HEK293 (cell line): ENCODE measurements around the gene BDKRB1.

ENCODE experiments used
- CTCF ChIA-PET: fragments of 350-600 bp; formaldehyde crosslinking; extraction: SDS; loops from one replicate; lab custom pipeline; 2021; ENCODE audit warnings: antibody characterized with exemption; lab: Yijun Ruan, JAX
- POLR2A ChIA-PET: fragments of 300-600 bp; formaldehyde crosslinking; extraction: SDS; loops from one replicate; lab custom pipeline; 2020; ENCODE audit warnings: antibody characterized with exemption, inconsistent platforms; lab: Yijun Ruan, JAX
- H3K27ac ChIP-seq: fragments of 200-500 bp; sonication (Bioruptor generic); 2 replicates; pipeline ENCODE4 v1.5.1; 2014; ENCODE audit warnings: low read depth, low read length, control low read depth, inconsistent platforms; ENCODE audit errors: extremely low read depth
- H3K36me3 ChIP-seq, 2 experiments: fragments of 200-500 bp in 1 of 2; sonication (Bioruptor generic) in 1 of 2; 1 replicate in 1 of 2; 2 replicates in 1 of 2; pipeline ENCODE4 v1.5.1; 2014 to 2017; ENCODE audit warnings: inconsistent platforms in 2 of 2, low read length in 2 of 2; ENCODE audit not compliant: control insufficient read depth in 2 of 2, insufficient read depth in 1 of 2
- H3K4me1 ChIP-seq: fragments of 200-500 bp; sonication (Bioruptor generic); 2 replicates; pipeline ENCODE4 v1.5.1; 2014; ENCODE audit warnings: mild to moderate bottlenecking, low read length, inconsistent platforms; ENCODE audit not compliant: control insufficient read depth, insufficient read depth
- H3K4me3 ChIP-seq: 2 replicates; pipeline ENCODE4 v1.5.1; 2011; ENCODE audit warnings: low read depth, mild to moderate bottlenecking, control low read depth, low read length, moderate library complexity
- H3K9me3 ChIP-seq: fragments of 200-500 bp; sonication (Bioruptor generic); 2 replicates; pipeline ENCODE4 v1.5.1; 2014; ENCODE audit warnings: low read depth, low read length, inconsistent platforms; ENCODE audit not compliant: control insufficient read depth, insufficient read depth
- FEZF1 ChIP-seq: fragments of 450-650 bp; formaldehyde crosslinking; IDR thresholded peaks from 2 replicates; pipeline ENCODE4 v1.5.1; 2016; ENCODE audit warnings: missing biosample characterization, missing genetic modification characterization
- IKZF3 ChIP-seq: fragments of 450-650 bp; IDR thresholded peaks from 2 replicates; pipeline ENCODE4 v1.5.0; 2018; ENCODE audit warnings: missing biosample characterization, mild to moderate bottlenecking, missing genetic modification characterization, moderate library complexity
- KLF16 ChIP-seq: fragments of 450-650 bp; formaldehyde crosslinking; IDR thresholded peaks from 2 replicates; pipeline ENCODE4 v1.5.1; 2017; ENCODE audit warnings: missing biosample characterization, missing genetic modification characterization
- KLF8 ChIP-seq: fragments of 450-650 bp; formaldehyde crosslinking; IDR thresholded peaks from 2 replicates; pipeline ENCODE4 v1.5.1; 2016; ENCODE audit warnings: missing biosample characterization, missing genetic modification characterization
- MYNN ChIP-seq: fragments of 450-650 bp; formaldehyde crosslinking; IDR thresholded peaks from 2 replicates; pipeline ENCODE4 v1.5.1; 2016; ENCODE audit warnings: missing biosample characterization, missing genetic modification characterization, borderline replicate concordance
- MZF1 ChIP-seq: fragments of 450-650 bp; formaldehyde crosslinking; IDR thresholded peaks from 2 replicates; pipeline ENCODE4 v1.5.1; 2017; ENCODE audit warnings: missing biosample characterization, missing genetic modification characterization, borderline replicate concordance
- OSR2 ChIP-seq: fragments of 450-650 bp; formaldehyde crosslinking; IDR thresholded peaks from 2 replicates; pipeline ENCODE4 v1.5.1; 2016; ENCODE audit warnings: missing biosample characterization, missing genetic modification characterization
- REPIN1 ChIP-seq: fragments of 450-650 bp; formaldehyde crosslinking; IDR thresholded peaks from 2 replicates; pipeline ENCODE4 v1.5.1; 2017; ENCODE audit warnings: missing biosample characterization, missing genetic modification characterization, low read depth
- ZBTB1 ChIP-seq: fragments of 450-650 bp; formaldehyde crosslinking; IDR thresholded peaks from 2 replicates; pipeline ENCODE4 v1.5.1; 2016; ENCODE audit warnings: missing biosample characterization, missing genetic modification characterization
- ZFP69B ChIP-seq: fragments of 450-650 bp; formaldehyde crosslinking; IDR thresholded peaks from 2 replicates; pipeline ENCODE4 v1.5.1; 2016; ENCODE audit warnings: missing biosample characterization, missing genetic modification characterization
- ZIC2 ChIP-seq: fragments of 450-650 bp; formaldehyde crosslinking; IDR thresholded peaks from 2 replicates; pipeline ENCODE4 v1.5.1; 2016; ENCODE audit warnings: missing biosample characterization, missing genetic modification characterization
- ZNF112 ChIP-seq: fragments of 450-650 bp; formaldehyde crosslinking; IDR thresholded peaks from 2 replicates; pipeline ENCODE4 v1.5.0; 2017; ENCODE audit warnings: missing biosample characterization, missing genetic modification characterization
- ZNF146 ChIP-seq: fragments of 450-650 bp; formaldehyde crosslinking; IDR thresholded peaks from 2 replicates; pipeline ENCODE4 v1.5.1; 2016; ENCODE audit warnings: missing biosample characterization, missing genetic modification characterization
- ZNF157 ChIP-seq: fragments of 450-650 bp; formaldehyde crosslinking; IDR thresholded peaks from 2 replicates; pipeline ENCODE4 v1.5.1; 2016; ENCODE audit warnings: missing biosample characterization, missing genetic modification characterization
- ZNF169 ChIP-seq: fragments of 450-650 bp; formaldehyde crosslinking; IDR thresholded peaks from 2 replicates; pipeline ENCODE4 v1.5.1; 2016; ENCODE audit warnings: missing biosample characterization, missing genetic modification characterization
- ZNF214 ChIP-seq: fragments of 450-650 bp; formaldehyde crosslinking; IDR thresholded peaks from 2 replicates; pipeline ENCODE4 v1.5.1; 2017; ENCODE audit warnings: missing biosample characterization, mild to moderate bottlenecking, missing genetic modification characterization, borderline replicate concordance
- ZNF221 ChIP-seq: fragments of 450-650 bp; formaldehyde crosslinking; IDR thresholded peaks from 2 replicates; pipeline ENCODE4 v1.5.1; 2017; ENCODE audit warnings: missing biosample characterization, missing genetic modification characterization, borderline replicate concordance
- ZNF223 ChIP-seq: fragments of 450-650 bp; formaldehyde crosslinking; IDR thresholded peaks from 2 replicates; pipeline ENCODE4 v1.5.1; 2016; ENCODE audit warnings: missing biosample characterization, missing genetic modification characterization
- ZNF248 ChIP-seq: fragments of 450-650 bp; formaldehyde crosslinking; IDR thresholded peaks from 2 replicates; pipeline ENCODE4 v1.5.1; 2017; ENCODE audit warnings: missing biosample characterization, missing genetic modification characterization
- ZNF324 ChIP-seq: fragments of 450-650 bp; formaldehyde crosslinking; IDR thresholded peaks from 2 replicates; pipeline ENCODE4 v1.5.1; 2016; ENCODE audit warnings: missing biosample characterization, missing genetic modification characterization
- ZNF366 ChIP-seq: fragments of 450-650 bp; formaldehyde crosslinking; conservative IDR thresholded peaks from 2 replicates; pipeline ENCODE4 v1.5.1; 2016; ENCODE audit warnings: missing biosample characterization, missing genetic modification characterization
- ZNF391 ChIP-seq: fragments of 450-650 bp; formaldehyde crosslinking; IDR thresholded peaks from 2 replicates; pipeline ENCODE4 v1.5.1; 2016; ENCODE audit warnings: low read depth, missing biosample characterization, missing genetic modification characterization, borderline replicate concordance
- ZNF426 ChIP-seq: fragments of 450-650 bp; formaldehyde crosslinking; IDR thresholded peaks from 2 replicates; pipeline ENCODE4 v1.5.1; 2017; ENCODE audit warnings: missing biosample characterization, missing genetic modification characterization, mild to moderate bottlenecking, inconsistent platforms, moderate library complexity
- ZNF473 ChIP-seq: fragments of 450-650 bp; formaldehyde crosslinking; IDR thresholded peaks from 2 replicates; pipeline ENCODE4 v1.5.1; 2017; ENCODE audit warnings: missing biosample characterization, missing genetic modification characterization
- ZNF548 ChIP-seq: fragments of 450-650 bp; formaldehyde crosslinking; IDR thresholded peaks from 2 replicates; pipeline ENCODE4 v1.5.1; 2016; ENCODE audit warnings: missing biosample characterization, missing genetic modification characterization
- ZNF561 ChIP-seq: fragments of 450-650 bp; IDR thresholded peaks from 2 replicates; pipeline ENCODE4 v1.5.1; 2018; ENCODE audit warnings: missing biosample characterization, missing genetic modification characterization, borderline replicate concordance
- ZNF621 ChIP-seq: fragments of 450-650 bp; formaldehyde crosslinking; IDR thresholded peaks from 2 replicates; pipeline ENCODE4 v1.5.1; 2017; ENCODE audit warnings: missing biosample characterization, missing genetic modification characterization
- ZNF624 ChIP-seq: fragments of 450-650 bp; formaldehyde crosslinking; IDR thresholded peaks from 2 replicates; pipeline ENCODE4 v1.5.1; 2017; ENCODE audit warnings: missing biosample characterization, missing genetic modification characterization
- ZNF639 ChIP-seq: fragments of 450-650 bp; formaldehyde crosslinking; IDR thresholded peaks from 2 replicates; pipeline ENCODE4 v1.5.1; 2016; ENCODE audit warnings: missing biosample characterization, missing genetic modification characterization
- ZNF660 ChIP-seq: fragments of 450-650 bp; IDR thresholded peaks from 2 replicates; pipeline ENCODE4 v1.5.1; 2018; ENCODE audit warnings: missing biosample characterization, mild to moderate bottlenecking, missing genetic modification characterization
- ZNF791 ChIP-seq: fragments of 450-650 bp; formaldehyde crosslinking; IDR thresholded peaks from 2 replicates; pipeline ENCODE4 v1.5.1; 2016; ENCODE audit warnings: missing biosample characterization, missing genetic modification characterization
- TF ChIP-seq, protein P1 (sequence below): fragments of 450-650 bp; formaldehyde crosslinking; IDR thresholded peaks from 2 replicates; pipeline ENCODE4 v1.5.1; 2017; ENCODE audit warnings: missing biosample characterization, missing genetic modification characterization

The BDKRB1 gene

DNA sequence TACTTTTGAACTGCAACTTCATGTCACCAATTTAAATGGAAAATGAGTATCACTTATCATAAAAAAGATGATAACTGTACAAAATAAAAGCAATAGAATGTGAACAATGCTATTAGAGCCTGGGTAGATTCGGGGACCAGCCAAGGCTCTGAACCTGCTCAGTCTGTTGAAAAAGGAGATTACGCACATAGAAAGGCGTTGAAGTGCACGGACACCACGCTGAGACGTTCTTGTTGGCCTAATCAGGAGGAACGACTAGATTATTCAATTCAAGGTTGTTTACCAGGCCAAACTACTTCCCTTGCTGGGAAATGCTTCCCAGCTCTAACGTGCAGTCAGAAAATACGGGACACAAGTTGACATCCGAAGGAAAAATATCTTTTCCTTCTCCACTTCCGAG is 23.5 kb upstream of the BDKRB1 start:
- no peak overlapping the region for H3K4me3 ChIP-seq
- no peaks in the 10 kb centered on the region for H3K9me3 ChIP-seq
- TF ChIP-seq ZNF791 (tag by site-specific recombination), result no peak
- TF ChIP-seq, protein P1, sequence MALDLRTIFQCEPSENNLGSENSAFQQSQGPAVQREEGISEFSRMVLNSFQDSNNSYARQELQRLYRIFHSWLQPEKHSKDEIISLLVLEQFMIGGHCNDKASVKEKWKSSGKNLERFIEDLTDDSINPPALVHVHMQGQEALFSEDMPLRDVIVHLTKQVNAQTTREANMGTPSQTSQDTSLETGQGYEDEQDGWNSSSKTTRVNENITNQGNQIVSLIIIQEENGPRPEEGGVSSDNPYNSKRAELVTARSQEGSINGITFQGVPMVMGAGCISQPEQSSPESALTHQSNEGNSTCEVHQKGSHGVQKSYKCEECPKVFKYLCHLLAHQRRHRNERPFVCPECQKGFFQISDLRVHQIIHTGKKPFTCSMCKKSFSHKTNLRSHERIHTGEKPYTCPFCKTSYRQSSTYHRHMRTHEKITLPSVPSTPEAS, result no peak
- TF ChIP-seq ZFP69B (tag by site-specific recombination), result no peak
- TF ChIP-seq ZNF169, result no peak
- no peak for TF ChIP-seq ZBTB1 (tag by site-specific recombination)
- TF ChIP-seq ZNF426 (tag by site-specific recombination), result no peak
- no peak for TF ChIP-seq ZNF221 (tag by site-specific recombination)
- no peak for TF ChIP-seq KLF8 (tag by site-specific recombination)
- no peak for TF ChIP-seq ZNF624 (tag by site-specific recombination)
- no peak for TF ChIP-seq ZNF146 (tag by site-specific recombination)
- POLR2A ChIA-PET, result no interaction called here
- H3K27ac ChIP-seq, result no peak overlapping the region
- CTCF ChIA-PET, result interaction anchor here (0.6 to 1.0 kb wide), 2 partner anchors 67 to 196 kb away, joined by 3 to 4 read pairs; no protein-coding TSS in a partner anchor
- H3K4me1 ChIP-seq, result no peaks in the 10 kb centered on the region
- H3K36me3 ChIP-seq, result no peaks in the 10 kb centered on the region

- POLR2A ChIA-PET, result no interaction called here
- CTCF ChIA-PET, result interaction anchor here (0.6 kb wide), 1 partner anchor 8 kb away, joined by 6 read pairs; no protein-coding TSS in a partner anchor
- no peak overlapping the region for H3K4me3 ChIP-seq
- H3K27ac ChIP-seq, result no peak overlapping the region
- TF ChIP-seq ZNF660 (tag by site-specific recombination), result no peak
- TF ChIP-seq ZNF366 (tag by site-specific recombination), result no peak
- TF ChIP-seq ZNF214 (tag by site-specific recombination), result no peak
- TF ChIP-seq KLF16 (tag by site-specific recombination), result no peak
- no peak for TF ChIP-seq ZNF248 (tag by site-specific recombination)
- TF ChIP-seq ZNF157 (tag by site-specific recombination), result no peak
- no peak for TF ChIP-seq ZNF223 (tag by site-specific recombination)
- TF ChIP-seq ZNF112 (tag by site-specific recombination), result no peak
- no peak for TF ChIP-seq FEZF1
- TF ChIP-seq MZF1 (tag by site-specific recombination), result no peak
- TF ChIP-seq ZNF473 (tag by site-specific recombination), result no peak
- TF ChIP-seq, all 188 proteins: peak for 0
- no peaks in the 10 kb centered on the region for H3K36me3 ChIP-seq
- H3K4me1 ChIP-seq, result no peaks in the 10 kb centered on the region
- no peaks in the 10 kb centered on the region for H3K9me3 ChIP-seq
These were observed 22.3 kb upstream of the BDKRB1 start for GRCh38 chr14:96233661-96234060.

DNA sequence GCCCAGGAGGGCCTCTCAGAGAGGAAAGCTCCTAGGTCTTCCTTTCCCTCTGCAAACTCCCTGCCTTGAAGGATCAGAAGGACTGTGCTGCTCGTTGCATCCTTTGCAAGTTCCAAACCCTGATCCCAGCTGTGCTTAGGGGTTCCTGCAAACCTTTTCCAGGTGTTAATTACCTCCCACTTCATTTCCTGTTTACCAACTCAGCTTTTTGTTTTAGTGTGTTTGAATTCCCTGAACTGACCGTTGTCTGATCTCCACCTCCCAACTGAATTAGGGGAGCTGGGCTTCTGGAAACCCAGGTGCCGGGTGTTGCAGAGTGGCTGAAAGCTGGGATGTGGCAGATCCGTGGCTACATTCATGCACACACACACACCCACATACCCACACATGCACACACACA is 20.6 kb upstream of the BDKRB1 start:
- Histone ChIP-seq H3K9me3 (no peaks in the 10 kb centered on the region), H3K36me3 (no peaks in the 10 kb centered on the region), H3K27ac (no peak overlapping the region), H3K4me1 (no peaks in the 10 kb centered on the region), H3K4me3 (no peak overlapping the region)
- ChIA-PET POLR2A (no interaction called here), CTCF (interaction anchor here (0.8 to 1.1 kb wide), 2 partner anchors 127 to 135 kb away, joined by 3 read pairs; no protein-coding TSS in a partner anchor)
- TF ChIP-seq ZNF561 (tag by site-specific recombination) (no peak), ZNF324 (no peak), ZNF548 (tag by site-specific recombination) (no peak), MYNN (tag by site-specific recombination) (no peak), ZNF621 (tag by site-specific recombination) (no peak), ZNF248 (tag by site-specific recombination) (no peak), OSR2 (tag by site-specific recombination) (no peak), ZNF639 (tag by site-specific recombination) (no peak), ZIC2 (tag by site-specific recombination) (no peak), IKZF3 (tag by site-specific recombination) (no peak), ZNF391 (tag by site-specific recombination) (no peak), REPIN1 (tag by site-specific recombination) (no peak)
